Left ventricle myocardium inferior (tissue), 1 donor: ENCODE data around the gene CPNE1. TPM values are rescaled to one million over a fixed set of nuclear protein-coding genes. Genes with fewer than 3 reads are reported as not detected.

Experiments
- DNase-seq: peaks from one replicate; pipeline ENCODE4 v3.0.0-alpha.2; 2020
- H3K27ac ChIP-seq: fragments of 200-600 bp; replicated peaks from 2 replicates; pipeline ENCODE4 v1.8.0; 2021
- H3K27me3 ChIP-seq: fragments of 200-600 bp; 2 replicates; pipeline ENCODE4 v1.8.0; 2021; ENCODE audit warnings: low read depth
- H3K36me3 ChIP-seq: fragments of 200-600 bp; 2 replicates; pipeline ENCODE4 v1.8.0; 2021
- H3K4me1 ChIP-seq: fragments of 200-600 bp; 2 replicates; pipeline ENCODE4 v1.8.0; 2021
- H3K4me3 ChIP-seq: fragments of 200-600 bp; 2 replicates; pipeline ENCODE4 v1.8.0; 2021; ENCODE audit warnings: mild to moderate bottlenecking, moderate library complexity
- H3K9me3 ChIP-seq: fragments of 200-600 bp; replicated peaks from 2 replicates; pipeline ENCODE4 v1.8.0; 2021
- intact Hi-C: fragments of 100-400 bp; cut with micrococcal nuclease; formaldehyde crosslinking; loops from one replicate; pipeline ENCODE4 v1.11.0; 2022
- total RNA-seq: library from RNA; stranded (reverse); fragmentation: NEBNext Ultra II Directional; extraction: Animal tissue kit (Norgen Biotek cat#: 25700); gene quantifications from one replicate; pipeline ENCODE4 v1.2.1, GENCODE V29; 2021
- TF ChIP-seq, protein P1 (sequence below): fragments of 200-600 bp; IDR thresholded peaks from 2 replicates; pipeline ENCODE4 v1.8.0; 2021; ENCODE audit warnings: antibody characterized with exemption, mild to moderate bottlenecking, borderline replicate concordance
- donor health status: DM: no; HTN: yes; CAD: no; lungs with severe emphysema.

Gene CPNE1
- total RNA-seq, 1 donor from 2014 or later, result 47.3 TPM

DNA sequence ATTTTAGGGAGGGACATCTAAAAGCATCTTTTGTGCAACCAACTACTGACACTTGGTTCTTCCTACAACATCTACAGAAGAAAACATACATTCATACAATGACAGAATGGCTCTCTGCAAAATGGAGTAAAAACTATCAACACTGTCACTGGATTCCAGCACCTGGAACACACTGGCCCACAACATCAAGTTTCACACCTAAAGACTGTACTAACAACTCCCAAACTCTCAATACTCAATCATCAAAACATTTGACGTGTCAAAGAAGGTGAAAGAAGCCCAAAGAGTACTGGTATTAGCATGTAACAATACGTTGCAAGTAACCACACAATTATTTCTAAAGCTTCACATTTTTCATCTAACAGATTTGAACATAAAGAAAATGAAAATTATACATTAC is 2.1 kb downstream of the CPNE1 start:
- TF ChIP-seq, protein P1, sequence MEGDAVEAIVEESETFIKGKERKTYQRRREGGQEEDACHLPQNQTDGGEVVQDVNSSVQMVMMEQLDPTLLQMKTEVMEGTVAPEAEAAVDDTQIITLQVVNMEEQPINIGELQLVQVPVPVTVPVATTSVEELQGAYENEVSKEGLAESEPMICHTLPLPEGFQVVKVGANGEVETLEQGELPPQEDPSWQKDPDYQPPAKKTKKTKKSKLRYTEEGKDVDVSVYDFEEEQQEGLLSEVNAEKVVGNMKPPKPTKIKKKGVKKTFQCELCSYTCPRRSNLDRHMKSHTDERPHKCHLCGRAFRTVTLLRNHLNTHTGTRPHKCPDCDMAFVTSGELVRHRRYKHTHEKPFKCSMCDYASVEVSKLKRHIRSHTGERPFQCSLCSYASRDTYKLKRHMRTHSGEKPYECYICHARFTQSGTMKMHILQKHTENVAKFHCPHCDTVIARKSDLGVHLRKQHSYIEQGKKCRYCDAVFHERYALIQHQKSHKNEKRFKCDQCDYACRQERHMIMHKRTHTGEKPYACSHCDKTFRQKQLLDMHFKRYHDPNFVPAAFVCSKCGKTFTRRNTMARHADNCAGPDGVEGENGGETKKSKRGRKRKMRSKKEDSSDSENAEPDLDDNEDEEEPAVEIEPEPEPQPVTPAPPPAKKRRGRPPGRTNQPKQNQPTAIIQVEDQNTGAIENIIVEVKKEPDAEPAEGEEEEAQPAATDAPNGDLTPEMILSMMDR, result no peak
- intact Hi-C loops, result no loop called here
- peaks cover 73% of the 10 kb centered on the region for H3K4me1 ChIP-seq
- DNase-seq, result no peak
- H3K27me3 ChIP-seq, result no peaks in the 10 kb centered on the region
- H3K9me3 ChIP-seq, result no peaks in the 10 kb centered on the region
- H3K27ac ChIP-seq, result no peak overlapping the region
- peak overlapping the region; percentile 86 for H3K4me3 ChIP-seq
- no peaks in the 10 kb centered on the region for H3K36me3 ChIP-seq

DNA sequence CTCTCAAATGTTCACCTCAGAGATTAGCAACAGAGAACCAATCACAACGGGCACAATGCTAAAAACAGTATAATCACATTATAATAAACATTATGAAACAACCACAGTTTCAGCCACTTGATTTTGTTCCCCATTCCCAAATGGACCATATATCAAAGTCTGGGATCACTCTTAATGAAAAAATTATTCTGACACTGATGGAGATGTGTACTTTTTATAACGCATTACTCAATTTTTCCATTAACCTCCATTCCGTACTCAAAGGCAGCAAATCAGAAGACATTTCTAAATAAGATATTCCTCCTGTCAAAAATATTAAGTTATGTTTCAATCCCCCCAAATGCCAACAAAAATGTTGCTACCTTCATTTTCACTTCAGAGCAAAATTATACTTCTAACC is 2.8 kb downstream of the CPNE1 start:
- Histone ChIP-seq H3K4me3 (peak overlapping the region; percentile 86), H3K36me3 (no peaks in the 10 kb centered on the region), H3K4me1 (peaks cover 80% of the 10 kb centered on the region), H3K27ac (no peak overlapping the region), H3K9me3 (no peaks in the 10 kb centered on the region), H3K27me3 (no peaks in the 10 kb centered on the region)
- intact Hi-C loops, result no loop called here
- TF ChIP-seq, protein P1, result no peak
- DNase-seq, result no peak

DNA sequence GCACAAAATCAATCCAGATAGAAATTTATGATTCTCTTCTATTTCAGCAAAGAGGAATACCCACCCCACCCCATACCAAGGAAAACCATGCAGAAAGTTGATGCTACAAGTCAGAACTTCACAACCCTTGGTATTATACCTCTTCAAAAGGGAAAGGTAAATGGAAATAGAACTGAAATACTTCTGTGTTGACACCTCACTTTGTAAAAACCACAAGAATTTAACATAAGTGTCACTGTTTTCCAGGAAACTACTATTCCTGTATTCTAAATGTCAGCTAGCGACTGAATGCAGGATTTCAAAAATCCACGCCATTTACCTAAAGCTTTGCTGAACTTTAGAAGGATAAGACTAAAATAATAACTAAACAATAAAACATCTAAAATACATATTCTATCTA is 3.6 kb downstream of the CPNE1 start:
- H3K4me3 ChIP-seq, result peak overlapping the region; percentile 86
- H3K27ac ChIP-seq, result no peak overlapping the region
- intact Hi-C loops, result no loop called here
- H3K9me3 ChIP-seq, result no peaks in the 10 kb centered on the region
- no peaks in the 10 kb centered on the region for H3K36me3 ChIP-seq
- H3K27me3 ChIP-seq, result no peaks in the 10 kb centered on the region
- TF ChIP-seq, protein P1, result no peak
- no peak for DNase-seq
- H3K4me1 ChIP-seq, result peaks cover 88% of the 10 kb centered on the region

DNA sequence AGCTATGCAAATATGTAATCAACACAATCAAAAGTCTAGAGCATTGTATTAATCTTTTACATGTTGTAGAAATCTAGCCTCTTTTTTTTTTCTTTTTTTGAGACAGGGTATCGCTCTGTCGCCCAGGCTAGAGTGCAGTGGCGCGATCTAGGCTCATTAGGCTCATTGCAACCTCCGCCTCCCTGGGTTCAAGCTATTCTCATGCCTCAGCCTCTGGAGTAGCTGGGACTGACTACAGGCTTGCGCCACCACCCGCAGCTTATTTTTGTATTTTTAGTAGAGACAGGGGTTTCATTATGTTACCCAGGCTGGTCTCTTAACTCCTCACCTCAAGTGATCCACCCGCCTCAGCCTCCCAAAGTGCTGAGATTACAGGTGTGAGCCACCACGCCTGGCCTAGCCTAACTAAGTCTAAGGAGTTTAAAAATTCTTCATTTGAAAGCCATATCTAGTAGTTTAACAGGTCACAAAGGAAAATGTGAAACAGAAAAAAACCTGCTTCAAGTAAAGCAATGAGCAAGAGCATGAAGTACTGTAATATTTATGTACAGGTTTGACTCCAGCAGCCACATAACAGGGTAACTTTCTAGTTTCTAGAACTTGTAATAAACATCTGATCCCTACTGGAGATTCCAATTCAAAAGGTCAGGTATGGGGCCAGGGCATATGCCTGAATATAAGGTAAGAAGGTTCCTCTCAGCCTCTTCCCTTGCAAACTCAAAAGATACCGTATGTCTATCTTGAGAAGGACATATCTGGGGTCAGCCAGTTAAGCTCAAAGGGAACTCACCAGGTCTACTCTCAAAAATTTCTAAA is 4.4 kb downstream of the CPNE1 start:
- intact Hi-C loops, result no loop called here
- Histone ChIP-seq H3K36me3 (no peaks in the 10 kb centered on the region), H3K4me1 (peaks cover 92% of the 10 kb centered on the region), H3K27me3 (no peaks in the 10 kb centered on the region), H3K4me3 (no peak overlapping the region), H3K27ac (no peak overlapping the region), H3K9me3 (no peaks in the 10 kb centered on the region)
- TF ChIP-seq, protein P1, result no peak
- DNase-seq, result no peak

DNA sequence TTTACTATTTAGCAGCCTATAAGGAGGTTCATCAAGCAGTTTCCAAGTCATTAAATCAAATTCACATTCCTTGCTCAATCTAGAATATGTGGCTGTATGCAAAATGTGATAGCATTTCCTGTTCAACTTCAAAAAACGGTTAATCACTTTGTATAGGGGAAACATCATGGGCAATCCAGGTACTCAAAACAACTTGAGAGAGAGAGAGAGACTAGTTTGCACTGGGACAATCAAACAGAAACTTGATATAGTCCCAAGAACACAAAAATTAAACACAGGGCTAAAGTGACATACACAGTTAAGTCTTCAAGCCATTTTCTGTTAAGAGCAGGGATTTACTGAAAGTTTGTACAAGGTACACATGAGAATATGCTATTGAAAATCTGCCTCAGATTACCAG is 7.4 kb downstream of the CPNE1 start:
- peaks cover 77% of the 10 kb centered on the region for H3K4me1 ChIP-seq
- intact Hi-C loops, result no loop called here
- DNase-seq, result no peak
- H3K9me3 ChIP-seq, result no peaks in the 10 kb centered on the region
- TF ChIP-seq, protein P1, result no peak
- peaks cover 27% of the 10 kb centered on the region for H3K36me3 ChIP-seq
- H3K27me3 ChIP-seq, result no peaks in the 10 kb centered on the region
- H3K27ac ChIP-seq, result no peak overlapping the region
- no peak overlapping the region for H3K4me3 ChIP-seq
